GM12878 (cell line): ENCODE data around the gene PCDHGA6. TPM values are rescaled to one million over a fixed set of nuclear protein-coding genes. Genes with fewer than 3 reads are reported as not detected.

ENCODE experiments used
- ATAC-seq: fragments of 200-7000 bp; cut with Tn5 transposase; 3 replicates; pipeline ENCODE4 v1.9.1; 2020; ENCODE audit warnings: mild to moderate bottlenecking, moderate library complexity
- BruUV-seq: library from RNA; stranded (reverse); fragments of 400-500 nt; replicated peaks from 2 replicates; lab custom pipeline; 2021; lab: Mats Ljungman, UMichigan
- CTCF ChIA-PET: fragments of 300-600 bp; sonication (Branson Sonifier 250); formaldehyde crosslinking; extraction: SDS; loops from one replicate; lab custom pipeline; 2021; ENCODE audit warnings: inconsistent platforms; lab: Yijun Ruan, JAX
- POLR2A ChIA-PET: fragments of 350-600 bp; formaldehyde crosslinking; extraction: SDS; loops from one replicate; lab custom pipeline; 2021; ENCODE audit warnings: inconsistent platforms; lab: Charles Lee
- RAD21 ChIA-PET: fragments of 300-600 bp; sonication (Branson Sonifier 250); formaldehyde crosslinking; loops from one replicate; lab custom pipeline; 2023; ENCODE audit warnings: antibody characterized with exemption; ENCODE audit not compliant: unreplicated experiment; lab: Charles Lee
- SMC1A ChIA-PET: fragments of 300-600 bp; sonication (Branson Sonifier 250); formaldehyde crosslinking; loops from one replicate; lab custom pipeline; 2023; ENCODE audit not compliant: unreplicated experiment, uncharacterized antibody; lab: Charles Lee
- DNase-seq: peaks from one replicate; pipeline ENCODE4 v3.0.0-alpha.2; 2011; ENCODE audit warnings: low read depth, low spot score
- FAIRE-seq: peaks from 3 replicates; lab custom pipeline; 2011; peaks lifted over from hg19 to GRCh38; lab: Jason Lieb, UNC
- H2AFZ ChIP-seq: 2 replicates; pipeline ENCODE4 v1.6.0; 2011; ENCODE audit warnings: low read depth, low read length, control low read depth; ENCODE audit not compliant: control insufficient read depth
- H3K27ac ChIP-seq: 2 replicates; pipeline ENCODE4 v1.5.1; 2011; ENCODE audit warnings: control low read depth; ENCODE audit not compliant: control insufficient read depth, insufficient read depth
- H3K27me3 ChIP-seq, 2 experiments: replicated peaks in 1 of 2; 2 replicates each; pipeline versions ENCODE4 v1.6.0 to v1.6.1; 2011; ENCODE audit warnings: low read length in 1 of 2; ENCODE audit not compliant: control insufficient read depth in 2 of 2, insufficient read depth in 2 of 2
- H3K36me3 ChIP-seq, 2 experiments: 2 replicates each; pipeline ENCODE4 v1.5.1; 2011; ENCODE audit warnings: low read length in 1 of 2; ENCODE audit not compliant: control insufficient read depth in 2 of 2, insufficient read depth in 2 of 2
- H3K4me1 ChIP-seq: 2 replicates; pipeline ENCODE4 v1.6.1; 2011; ENCODE audit warnings: mild to moderate bottlenecking, low read length, moderate library complexity, mixed read lengths; ENCODE audit not compliant: control insufficient read depth, insufficient read depth
- H3K4me2 ChIP-seq: 2 replicates; pipeline ENCODE4 v1.6.0; 2011; ENCODE audit warnings: control low read depth; ENCODE audit not compliant: control insufficient read depth, insufficient read depth
- H3K4me3 ChIP-seq: fragments of 200-600 bp; sonication (generic); 2 replicates; pipeline ENCODE4 v1.5.1; 2016
- H3K79me2 ChIP-seq: 2 replicates; pipeline ENCODE4 v1.6.0; 2011; ENCODE audit warnings: low read length; ENCODE audit not compliant: control insufficient read depth, insufficient read depth
- H3K9ac ChIP-seq: 2 replicates; pipeline ENCODE4 v1.8.0; 2011; ENCODE audit warnings: low read length, control low read depth, mixed read lengths; ENCODE audit not compliant: control insufficient read depth, insufficient read depth
- H3K9me3 ChIP-seq: replicated peaks from 3 replicates; pipeline ENCODE4 v1.5.1; 2011; ENCODE audit warnings: mild to moderate bottlenecking, low read length; ENCODE audit not compliant: control insufficient read depth, insufficient read depth
- H4K20me1 ChIP-seq: 2 replicates; pipeline ENCODE4 v1.6.0; 2011; ENCODE audit not compliant: control insufficient read depth, insufficient read depth
- EGR1 ChIP-seq, 2 experiments: IDR thresholded peaks; 1 replicate in 1 of 2; 2 replicates in 1 of 2; pipeline ENCODE4 v1.6.1; 2011 to 2012; ENCODE audit warnings: low read depth in 2 of 2, low read length in 2 of 2, borderline replicate concordance in 1 of 2, mild to moderate bottlenecking in 1 of 2, moderate library complexity in 1 of 2
- HDAC6 ChIP-seq: fragments of 200-600 bp; sonication (generic); IDR thresholded peaks from one replicate; pipeline ENCODE4 v1.8.0; 2017; ENCODE audit warnings: antibody characterized with exemption; ENCODE audit not compliant: unreplicated experiment
- IKZF2 ChIP-seq, 2 experiments: fragments of 450-650 bp; IDR thresholded peaks; 2 replicates each; pipeline ENCODE4 v1.6.1; 2017; ENCODE audit warnings: mild to moderate bottlenecking in 2 of 2, moderate library complexity in 2 of 2
- IRF4 ChIP-seq: IDR thresholded peaks from 2 replicates; pipeline ENCODE4 v1.6.1; 2011; ENCODE audit warnings: low read depth, low read length
- RAD21 ChIP-seq: IDR thresholded peaks from 2 replicates; pipeline ENCODE4 v1.6.1; 2011; ENCODE audit warnings: mild to moderate bottlenecking, low read depth, low read length, moderate library complexity; ENCODE audit not compliant: insufficient read depth
- RUNX3 ChIP-seq: IDR thresholded peaks from 2 replicates; pipeline ENCODE4 v1.6.1; 2012; ENCODE audit warnings: low read length, inconsistent platforms
- TARDBP ChIP-seq: IDR thresholded peaks from 2 replicates; pipeline ENCODE4 v1.6.1; 2016; ENCODE audit warnings: borderline replicate concordance
- TCF12 ChIP-seq: IDR thresholded peaks from 2 replicates; pipeline ENCODE4 v1.6.1; 2011; ENCODE audit warnings: low read depth, mild to moderate bottlenecking, low read length
- ZNF207 ChIP-seq: fragments of 450-650 bp; IDR thresholded peaks from 2 replicates; pipeline ENCODE4 v1.6.1; 2014; ENCODE audit warnings: antibody characterized with exemption, mild to moderate bottlenecking, borderline replicate concordance
- ZNF24 ChIP-seq: fragments of 450-650 bp; IDR thresholded peaks from 2 replicates; pipeline ENCODE4 v1.6.1; 2017; ENCODE audit warnings: antibody characterized with exemption, mild to moderate bottlenecking
- WGBS: methylation state at CpG from one replicate; pipeline ENCODE4 v1.1.6; 2016; ENCODE audit warnings: low lambda C conversion rate; ENCODE audit not compliant: insufficient replicate concordance, insufficient coverage; ENCODE audit errors: missing lambda C conversion rate; 5-methylcytosine and 5-hydroxymethylcytosine counted together
- in situ Hi-C: fragments of 300-500 bp; cut with MboI; formaldehyde crosslinking; loops from 9 replicates; pipeline ENCODE4 v1.14.3; 2018; ENCODE audit warnings: mixed read lengths
- intact Hi-C: fragments of 100-400 bp; cut with micrococcal nuclease; formaldehyde crosslinking; loops from one replicate; pipeline ENCODE4 v1.14.2; 2022; ENCODE audit not compliant: unreplicated experiment
- polyA plus RNA-seq, 11 experiments: library from polyadenylated mRNA; depleted of rRNA in 4 of 11; unstranded in 6 of 11; stranded (reverse) in 5 of 11; fragments of >200 nt; fragmentation: Nextera tagmentation in 4 of 11; fragmentation: Illumina TruSeq in 1 of 11; extraction: Ambion mirVana in 4 of 11; extraction: Trizol in 1 of 11; gene quantifications; 1 replicate in 1 of 11; 2 replicates in 10 of 11; pipeline versions ENCODE4 v1.2.1 to v1.2.3, GENCODE V29; 2011 to 2016; ENCODE audit warnings: inconsistent platforms in 2 of 11, missing spikeins in 2 of 11, low read depth in 1 of 11
- total RNA-seq, 4 experiments: library from RNA; depleted of rRNA in 3 of 4; stranded (reverse); fragments of >200 nt in 3 of 4; fragmentation: Illumina TruSeq in 1 of 4; extraction: Trizol in 1 of 4; gene quantifications; 2 replicates each; pipeline versions ENCODE4 v1.2.1 to v1.2.3, GENCODE V29; 2013 to 2021
- TF ChIP-seq, protein P1 (sequence below), 3 experiments: IDR thresholded peaks in 2 of 3; conservative IDR thresholded peaks in 1 of 3; 2 replicates each; pipeline ENCODE4 v1.5.1; 2011; ENCODE audit warnings: low read depth in 3 of 3, low read length in 3 of 3, mild to moderate bottlenecking in 3 of 3, control low read depth in 2 of 3, moderate library complexity in 2 of 3, inconsistent platforms in 1 of 3, mixed read lengths in 1 of 3; ENCODE audit not compliant: control insufficient read depth in 2 of 3, insufficient read depth in 1 of 3; ENCODE audit errors: extremely low read depth in 1 of 3

The PCDHGA6 gene
- total and polyA plus RNA-seq, 10 of the 15 experiments (the other 5 are each of a cell fraction or from before 2014, with no cell fraction given): 0.04 to 0.60 (median 0.15) TPM; not detected in 3

- TF ChIP-seq, protein P1, sequence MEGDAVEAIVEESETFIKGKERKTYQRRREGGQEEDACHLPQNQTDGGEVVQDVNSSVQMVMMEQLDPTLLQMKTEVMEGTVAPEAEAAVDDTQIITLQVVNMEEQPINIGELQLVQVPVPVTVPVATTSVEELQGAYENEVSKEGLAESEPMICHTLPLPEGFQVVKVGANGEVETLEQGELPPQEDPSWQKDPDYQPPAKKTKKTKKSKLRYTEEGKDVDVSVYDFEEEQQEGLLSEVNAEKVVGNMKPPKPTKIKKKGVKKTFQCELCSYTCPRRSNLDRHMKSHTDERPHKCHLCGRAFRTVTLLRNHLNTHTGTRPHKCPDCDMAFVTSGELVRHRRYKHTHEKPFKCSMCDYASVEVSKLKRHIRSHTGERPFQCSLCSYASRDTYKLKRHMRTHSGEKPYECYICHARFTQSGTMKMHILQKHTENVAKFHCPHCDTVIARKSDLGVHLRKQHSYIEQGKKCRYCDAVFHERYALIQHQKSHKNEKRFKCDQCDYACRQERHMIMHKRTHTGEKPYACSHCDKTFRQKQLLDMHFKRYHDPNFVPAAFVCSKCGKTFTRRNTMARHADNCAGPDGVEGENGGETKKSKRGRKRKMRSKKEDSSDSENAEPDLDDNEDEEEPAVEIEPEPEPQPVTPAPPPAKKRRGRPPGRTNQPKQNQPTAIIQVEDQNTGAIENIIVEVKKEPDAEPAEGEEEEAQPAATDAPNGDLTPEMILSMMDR (IDR thresholded peaks at IDR 0.05 in 2 of 3, conservative IDR thresholded peaks at IDR 0.05 in 1 of 3; ENCODE audit: control insufficient read depth in 2 of 3, extremely low read depth in 1 of 3, insufficient read depth in 1 of 3, low read depth in 3 of 3, low read length in 3 of 3): peak; percentile 40 to 71 (median 61); a peak in 5 of 6 replicates
- TF ChIP-seq RAD21 (peak; percentile 78), IRF4 (peak; percentile 38; the same call in 1 of the 2 replicates), TCF12 (no peak), TARDBP (no peak), HDAC6 (no peak), ZNF207 (no peak), ZNF24 (no peak)
These were observed 47.4 kb upstream of the PCDHGA6 start (continued) for GRCh38 chr5:141326088-141326854.

DNA sequence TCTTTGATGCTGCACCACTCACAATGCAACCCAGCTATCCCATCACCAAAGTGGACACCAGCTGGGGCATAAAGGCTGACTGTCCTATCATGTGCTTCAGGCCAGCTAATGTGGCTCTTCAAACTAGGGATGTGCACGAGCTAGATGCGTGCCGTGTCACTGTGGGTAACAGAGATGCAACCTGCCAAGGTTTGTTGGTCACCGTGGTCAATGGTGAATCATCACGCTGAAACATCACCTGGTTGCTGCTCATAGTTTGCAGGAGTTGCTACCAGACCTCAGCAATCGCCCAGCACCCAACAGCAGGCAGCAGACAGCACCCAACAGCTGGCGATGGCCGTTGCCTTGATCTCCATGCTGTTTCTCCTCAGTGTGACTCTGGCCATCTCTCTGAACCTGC, 45.5 kb upstream of the PCDHGA6 start:
- FAIRE-seq (no peak), DNase-seq (no peak), ATAC-seq (no peak)
- H3K4me3 ChIP-seq: no peak overlapping the region
- BruUV-seq: no TSS peak
- H3K4me1 ChIP-seq: no peaks in the 10 kb centered on the region
- H3K79me2 ChIP-seq: no peaks in the 10 kb centered on the region
- in situ Hi-C loops (loop anchor here (10.0 kb wide), 1 partner anchor 237 kb away; no protein-coding TSS in a partner anchor), intact Hi-C loops (no loop called here)
- no peak overlapping the region for H3K4me2 ChIP-seq
- no peaks in the 10 kb centered on the region for H3K36me3 ChIP-seq
- H3K9me3 ChIP-seq: peaks cover 5% of the 10 kb centered on the region; the same call in 2 of the 3 replicates
- ChIA-PET SMC1A (interaction anchor here (1.2 to 1.5 kb wide), 4 partner anchors 8 to 102 kb away, joined by 3 to 5 read pairs (median 3); partner anchors contain the start of genes PCDHGA12, PCDHGA2, PCDHGA3 and TAF7), POLR2A (interaction anchor here (0.6 kb wide), 1 partner anchor 11 kb away, joined by 3 read pairs; no protein-coding TSS in a partner anchor), RAD21 (interaction anchor here (0.6 to 1.2 kb wide), 2 partner anchors 93 to 343 kb away, joined by 3 to 5 read pairs; partner anchors contain the start of gene PCDHGA11), CTCF (interaction anchor here (1.5 kb wide), 2 partner anchors 12 to 14 kb away, joined by 3 to 4 read pairs; no protein-coding TSS in a partner anchor)
- no peaks in the 10 kb centered on the region for H4K20me1 ChIP-seq
- TF ChIP-seq IKZF2 (IDR thresholded peaks at IDR 0.05) (no peak), EGR1 (IDR thresholded peaks at IDR 0.05; ENCODE audit: borderline replicate concordance in 1 of 2, low read depth in 2 of 2, low read length in 2 of 2) (no peak), RUNX3 (peak; percentile 21; the same call in 1 of the 2 replicates)
- H2AFZ ChIP-seq: no peak overlapping the region
- WGBS: 26% methylated on average over 8 of the region's 8 CpGs
- no peak overlapping the region for H3K9ac ChIP-seq
- no peak overlapping the region for H3K27ac ChIP-seq
- H3K27me3 ChIP-seq: no peaks in the 10 kb centered on the region; a peak in 1 of 4 replicates
